Stimulated activated CD4-positive, alpha-beta T cell treated with anti-CD3 and anti-CD28 coated beads, Interleukin-2, amount 100 ng/mL, for 48 hours (primary cell): Measurements from ENCODE around the gene CELSR3.

Experiments
- DNase-seq, 2 donors: peaks; one replicate each; pipeline ENCODE4 v3.0.0-alpha.2; 2020

Gene CELSR3

GRCh38 chr3:48686538-48687219, 24.0 kb upstream of the CELSR3 start:
- no peak for DNase-seq

DNA sequence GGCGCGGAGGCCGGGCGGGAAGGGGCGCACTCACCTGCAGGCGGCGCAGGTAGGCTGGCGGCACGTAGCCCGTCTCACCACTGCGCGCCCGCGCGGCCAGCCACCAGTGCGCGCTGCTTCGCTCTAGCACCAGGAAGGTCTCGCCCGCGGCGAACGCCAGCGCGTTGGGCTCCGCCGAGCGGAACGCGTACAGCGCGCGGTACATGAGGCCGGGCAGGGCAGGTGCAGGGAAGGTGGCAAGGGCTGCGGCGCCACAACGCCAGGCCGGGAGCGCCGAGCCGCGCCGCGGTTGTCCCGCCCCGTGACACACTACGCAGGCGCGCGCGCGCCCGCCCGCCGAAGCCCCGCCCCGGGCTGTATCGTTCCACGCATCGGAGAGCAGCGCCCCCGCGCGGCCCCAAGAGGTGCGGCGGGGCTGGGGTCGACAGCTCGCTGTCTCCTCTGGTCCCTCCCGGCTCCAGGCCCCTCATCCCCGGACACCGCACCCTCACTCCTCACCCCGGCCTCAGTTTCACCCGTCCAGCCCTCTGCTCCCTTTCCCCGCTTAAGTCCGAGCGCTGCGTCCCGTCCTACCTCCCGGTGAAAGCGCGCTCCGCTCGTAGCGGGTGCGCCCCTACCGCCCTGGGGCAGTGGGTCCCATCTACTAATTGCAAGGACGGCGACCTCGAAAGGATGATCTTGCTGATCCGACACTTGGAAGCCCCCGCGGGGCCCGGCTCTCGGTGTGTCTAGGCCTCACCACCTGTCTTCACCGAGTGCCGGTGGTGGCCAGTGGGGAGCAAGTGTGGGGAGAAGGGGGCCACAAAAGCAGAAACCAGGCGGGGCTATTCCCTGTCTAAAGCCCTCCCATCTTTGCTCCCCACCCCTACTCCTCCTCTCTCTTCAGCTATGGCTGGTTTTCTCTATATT, 23.2 kb upstream of the CELSR3 start, which contains the start of gene NCKIPSD:
NCKIPSD (minus strand) TSS at position 313 of the 909 bp plus-strand sequence; CDS start at position 205, 108 bp downstream.
- DNase-seq: peak; percentile 90 to 96

- DNase-seq: no peak
Measured at GRCh38 chr3:48685293-48685602, 22.6 kb upstream of the CELSR3 start.

GRCh38 chr3:48684480-48685143, 21.9 kb upstream of the CELSR3 start:
- DNase-seq: no peak

GRCh38 chr3:48684054-48684349, 21.3 kb upstream of the CELSR3 start:
- no peak for DNase-seq

- no peak for DNase-seq
Measured at GRCh38 chr3:48682786-48683185, 20.1 kb upstream of the CELSR3 start.

GRCh38 chr3:48681974-48682610, 19.4 kb upstream of the CELSR3 start:
- DNase-seq: no peak

GRCh38 chr3:48681541-48681880, 18.8 kb upstream of the CELSR3 start:
- no peak for DNase-seq

DNA sequence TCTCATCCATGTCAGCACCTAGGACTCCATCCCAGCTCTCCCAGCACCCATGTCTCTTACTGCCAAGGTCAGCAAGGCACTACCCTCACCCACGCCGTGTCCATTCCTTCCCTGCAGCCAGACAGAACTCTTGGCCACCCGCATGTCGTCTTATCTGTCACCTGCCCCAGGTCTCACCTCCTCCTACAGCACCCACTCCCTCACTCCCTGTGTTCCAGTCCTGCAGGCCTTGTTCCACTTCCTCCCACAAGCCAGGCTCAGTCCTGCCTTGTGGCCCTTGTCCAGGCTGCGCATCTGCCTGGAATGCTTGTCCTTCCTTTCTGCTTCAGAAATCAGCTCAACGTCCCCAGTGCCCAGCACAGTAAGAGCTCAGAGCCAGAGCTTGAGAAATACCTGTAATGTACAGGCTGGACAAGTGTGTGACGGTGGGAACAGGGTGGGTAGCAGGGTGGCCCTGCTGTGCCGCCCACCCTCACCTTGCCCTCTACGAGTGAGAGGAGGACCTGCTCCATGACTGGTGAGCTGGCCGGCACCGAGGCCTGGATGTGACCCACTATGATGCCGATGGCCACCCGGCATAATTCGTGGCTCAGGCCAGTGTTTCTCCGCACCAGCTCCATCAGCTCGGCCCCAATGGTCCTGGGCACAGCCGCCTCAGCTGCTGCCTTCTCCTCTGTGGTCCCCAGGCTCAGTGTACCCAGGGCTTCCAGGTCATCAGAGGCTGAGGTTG, 18.3 kb upstream of the CELSR3 start:
- DNase-seq: no peak

- no peak for DNase-seq
Measured at GRCh38 chr3:48679411-48680391, 17.0 kb upstream of the CELSR3 start.

GRCh38 chr3:48678566-48679380, 16.1 kb upstream of the CELSR3 start:
- no peak for DNase-seq

- no peak for DNase-seq
Measured at GRCh38 chr3:48678056-48678455, 15.4 kb upstream of the CELSR3 start.

- DNase-seq: no peak
Measured at GRCh38 chr3:48674505-48674904, 11.8 kb upstream of the CELSR3 start.

- DNase-seq: no peak
Measured at GRCh38 chr3:48672522-48672921, 9.8 kb upstream of the CELSR3 start.

DNA sequence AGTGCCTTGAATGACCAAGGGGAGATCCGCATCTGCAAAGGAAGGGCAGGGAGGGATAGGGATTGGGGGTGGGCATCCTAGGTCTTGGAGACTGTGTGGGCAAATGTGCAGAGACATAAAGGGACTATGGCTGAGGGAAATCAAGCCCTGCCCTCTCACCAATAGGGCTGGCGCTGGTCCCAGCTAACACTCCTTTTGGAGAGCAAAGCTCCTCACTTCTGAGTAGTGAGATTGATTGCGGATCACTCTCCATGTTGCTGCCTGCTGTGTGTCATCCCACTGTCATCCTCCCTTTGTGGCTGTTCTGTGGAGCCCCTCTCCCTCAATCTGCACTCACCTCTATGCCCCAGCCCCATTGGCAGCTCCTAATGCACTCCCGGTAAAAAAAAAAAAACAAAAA, 2.2 kb upstream of the CELSR3 start:
- DNase-seq: no peak

DNA sequence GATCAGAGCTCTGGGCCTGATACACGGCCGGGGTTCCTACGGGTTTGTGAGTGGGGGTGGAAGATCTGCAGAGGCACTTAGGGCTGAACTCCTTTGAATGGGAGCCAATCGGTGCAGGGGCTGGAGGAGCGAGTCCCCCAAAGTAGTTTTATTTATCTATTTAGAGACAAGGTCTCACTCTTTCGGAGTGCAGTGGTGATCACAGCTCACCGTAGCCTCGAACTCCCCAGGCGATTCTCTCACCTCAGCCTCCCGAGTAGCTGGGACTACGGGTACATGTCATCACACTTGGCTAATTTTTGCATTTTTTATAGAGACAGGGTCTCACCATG, 1.6 kb upstream of the CELSR3 start:
- DNase-seq: no peak

DNA sequence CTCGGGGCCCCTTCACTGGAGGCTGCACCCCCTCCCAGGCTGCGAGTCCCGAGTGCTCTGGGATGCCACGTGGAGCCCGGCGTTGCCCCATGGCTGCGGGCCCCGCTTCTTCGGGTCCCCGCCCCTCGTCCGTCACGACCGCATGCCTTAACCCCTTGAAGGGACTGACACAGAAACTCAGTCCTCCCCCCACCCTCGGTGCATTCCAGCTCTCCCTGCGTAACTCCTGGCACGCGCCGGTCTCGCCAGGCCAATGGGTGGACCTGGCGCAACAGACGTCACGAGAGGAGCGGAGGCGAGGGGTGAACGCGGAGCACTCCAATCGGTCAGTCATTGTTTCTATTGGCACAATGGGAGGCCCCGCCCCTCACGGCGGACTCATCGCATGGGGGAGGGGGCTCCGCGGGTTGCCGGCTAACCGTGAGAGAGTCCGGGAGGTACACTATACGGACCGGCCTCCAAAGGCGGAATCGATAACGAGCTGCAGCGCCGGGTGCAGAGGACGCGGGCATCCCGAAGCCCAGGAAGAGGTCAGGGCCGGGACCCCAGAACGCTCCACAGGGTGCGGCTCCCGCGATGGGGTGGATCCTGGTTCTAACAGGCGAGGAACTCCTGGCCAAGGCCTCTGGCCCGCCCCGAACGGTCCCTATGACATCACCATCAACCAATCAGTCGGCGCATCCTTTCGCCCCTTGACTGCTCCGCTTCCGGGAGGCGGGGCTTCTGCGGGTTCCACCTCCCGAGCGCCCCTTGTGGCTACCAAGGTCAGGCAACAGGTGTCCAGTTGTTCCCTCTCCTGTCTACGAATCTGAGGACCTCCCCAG, 1.0 kb upstream of the CELSR3 start:
- DNase-seq: peak; percentile 90 to 94

DNA sequence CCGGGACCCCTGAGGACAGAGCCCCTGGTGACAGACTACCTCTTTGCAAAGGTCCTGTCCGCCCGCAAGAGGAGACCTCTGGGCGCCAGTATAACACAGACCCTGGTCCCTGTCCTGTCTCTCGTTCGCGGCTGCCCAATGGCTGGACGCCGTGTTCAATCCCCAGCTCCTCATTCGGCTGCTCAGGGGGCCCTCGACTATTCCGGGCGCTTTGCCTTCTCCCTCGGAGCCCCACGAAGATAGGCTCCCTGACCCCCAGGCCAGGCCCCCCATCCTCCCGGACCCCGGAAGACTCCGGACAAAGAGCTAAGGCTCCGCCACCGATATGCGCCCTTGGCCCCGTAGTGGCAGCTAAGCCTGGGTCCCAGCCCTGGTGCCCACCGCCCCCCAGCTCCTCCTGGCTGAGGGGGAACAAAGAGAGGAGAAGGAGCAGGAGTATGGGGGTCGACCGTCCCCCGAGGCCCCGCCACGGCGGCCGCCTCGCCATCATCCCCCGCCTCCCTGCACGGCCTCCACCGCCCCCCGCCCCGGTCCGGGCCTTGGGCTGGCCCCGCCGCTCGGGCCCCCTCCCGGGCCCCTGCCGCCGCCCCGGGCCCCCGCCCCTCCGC, 437 bp downstream of the CELSR3 start:
- DNase-seq: no peak

DNA sequence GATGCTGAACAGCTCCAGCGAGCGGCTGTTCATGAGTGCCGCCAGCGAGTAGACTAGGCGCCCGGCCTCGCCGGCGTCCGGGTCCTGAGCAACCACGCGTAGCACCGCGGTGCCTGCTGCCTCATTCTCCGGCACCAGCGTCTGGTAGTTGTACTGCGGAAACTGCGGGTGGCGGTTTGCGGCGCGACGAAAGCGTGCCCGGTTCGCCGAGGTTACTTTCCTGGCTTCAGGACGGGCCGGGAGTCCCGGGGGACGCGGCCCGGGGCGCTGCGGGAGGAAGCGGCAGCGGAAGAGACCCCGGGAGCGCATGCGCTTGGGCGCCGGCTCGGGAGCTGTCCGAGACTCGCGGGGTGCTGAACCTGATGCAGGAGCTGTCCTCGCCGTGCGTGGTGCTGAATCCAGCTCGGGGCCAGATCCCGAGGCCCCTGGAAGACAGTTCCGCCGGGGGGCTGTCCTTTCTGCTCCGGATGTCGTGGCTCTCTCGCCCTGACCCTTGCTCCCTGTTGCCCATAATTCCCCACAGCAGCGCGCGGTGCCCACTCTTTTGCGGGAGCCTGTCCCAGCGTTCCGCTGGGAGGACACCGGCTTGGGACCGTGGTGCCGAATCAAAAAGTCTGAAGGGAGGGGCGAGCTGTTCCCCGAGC, 1.1 kb downstream of the CELSR3 start:
- DNase-seq: peak; percentile 70 to 77
